Keratinocyte (primary cell): Measurements from ENCODE around the gene PLXNB2. TPM values are rescaled to one million over a fixed set of nuclear protein-coding genes. Genes with fewer than 3 reads are reported as not detected.
A peak's percentile ranks its signal among the peaks of the same experiment; 100 is the strongest.

Experiments used
- DNase-seq: peaks from one replicate; pipeline ENCODE4 v3.0.0-alpha.2; 2011; ENCODE audit warnings: low read depth, missing footprints, low spot score
- FAIRE-seq: peaks from 2 replicates; lab custom pipeline; 2011; peaks lifted over from hg19 to GRCh38; lab: Jason Lieb, UNC
- H2AFZ ChIP-seq: 2 replicates; pipeline ENCODE4 v1.6.0; 2012; ENCODE audit warnings: low read length, control low read depth, inconsistent platforms; ENCODE audit not compliant: control insufficient read depth
- H3K27ac ChIP-seq: 2 replicates; pipeline ENCODE4 v1.5.1; 2011; ENCODE audit warnings: low read length; ENCODE audit not compliant: control insufficient read depth, insufficient read depth
- H3K27me3 ChIP-seq: 3 replicates; pipeline ENCODE4 v1.6.0; 2011; ENCODE audit warnings: low read length; ENCODE audit not compliant: control insufficient read depth, insufficient read depth; ENCODE audit errors: extremely low read depth
- H3K36me3 ChIP-seq, 2 experiments: 2 replicates in 1 of 2; 3 replicates in 1 of 2; pipeline ENCODE4 v1.5.1; 2011; ENCODE audit warnings: low read length in 2 of 2, mild to moderate bottlenecking in 1 of 2; ENCODE audit not compliant: control insufficient read depth in 2 of 2, insufficient read depth in 2 of 2; ENCODE audit errors: extremely low read depth in 1 of 2
- H3K4me1 ChIP-seq: 3 replicates; pipeline ENCODE4 v1.5.1; 2011; ENCODE audit warnings: low read length; ENCODE audit not compliant: control insufficient read depth, insufficient read depth; ENCODE audit errors: extremely low read depth
- H3K4me2 ChIP-seq: 3 replicates; pipeline ENCODE4 v1.6.0; 2011; ENCODE audit warnings: low read depth, low read length; ENCODE audit not compliant: control insufficient read depth, insufficient read depth; ENCODE audit errors: extremely low read depth
- H3K4me3 ChIP-seq, 3 experiments: fragments of 200-600 bp in 1 of 3; sonication (generic) in 1 of 3; 2 replicates in 2 of 3; 3 replicates in 1 of 3; pipeline ENCODE4 v1.5.1; 2011 to 2016; ENCODE audit warnings: low read length in 3 of 3, mild to moderate bottlenecking in 3 of 3, control low read depth in 2 of 3, inconsistent platforms in 1 of 3, low read depth in 1 of 3, mixed read lengths in 1 of 3, mixed run types in 1 of 3, moderate library complexity in 1 of 3; ENCODE audit not compliant: control insufficient read depth in 2 of 3, insufficient read depth in 2 of 3; ENCODE audit errors: extremely low read depth in 1 of 3
- H3K79me2 ChIP-seq: 2 replicates; pipeline ENCODE4 v1.6.0; 2012; ENCODE audit warnings: low read length; ENCODE audit not compliant: control insufficient read depth, insufficient read depth
- H3K9ac ChIP-seq: 3 replicates; pipeline ENCODE4 v1.6.0; 2011; ENCODE audit warnings: low read length; ENCODE audit not compliant: control insufficient read depth, insufficient read depth; ENCODE audit errors: extremely low read depth
- H3K9me1 ChIP-seq: 3 replicates; pipeline ENCODE4 v1.6.0; 2011; ENCODE audit warnings: low read length; ENCODE audit not compliant: control insufficient read depth, insufficient read depth; ENCODE audit errors: extremely low read depth
- H3K9me3 ChIP-seq: 2 replicates; pipeline ENCODE4 v1.5.1; 2012; ENCODE audit warnings: low read depth, low read length; ENCODE audit not compliant: control insufficient read depth
- H4K20me1 ChIP-seq: 3 replicates; pipeline ENCODE4 v1.6.0; 2011; ENCODE audit warnings: low read length; ENCODE audit not compliant: control insufficient read depth, insufficient read depth; ENCODE audit errors: extremely low read depth
- EZH2 ChIP-seq: IDR thresholded peaks from one replicate; pipeline ENCODE4 v1.6.1; 2012; ENCODE audit warnings: inconsistent platforms, mild to moderate bottlenecking, low read length, moderate library complexity
- dilution Hi-C: fragments of 300-500 bp; cut with MboI; formaldehyde crosslinking; loops from one replicate; pipeline ENCODE4 v1.7.0; 2020; ENCODE audit warnings: low sequenced_read_pairs; ENCODE audit not compliant: extremely low pct_ligation_motif_present
- polyA plus RNA-seq, 5 experiments: library from polyadenylated mRNA; depleted of rRNA in 3 of 5; stranded (reverse) in 3 of 5; stranded (forward) in 1 of 5; unstranded in 1 of 5; fragments of >200 nt; gene quantifications; 1 replicate in 1 of 5; 2 replicates in 3 of 5; 3 replicates in 1 of 5; pipeline versions ENCODE4 v1.2.1 to v1.2.3, GENCODE V29; 2011 to 2012; ENCODE audit warnings: missing spikeins in 2 of 5, low read depth in 1 of 5, low replicate concordance in 1 of 5
- TF ChIP-seq, protein P1 (sequence below), 3 experiments: IDR thresholded peaks in 1 of 3; conservative IDR thresholded peaks in 1 of 3; optimal IDR thresholded peaks in 1 of 3; 2 replicates in 2 of 3; 3 replicates in 1 of 3; pipeline versions ENCODE3 to v1.5.1; 2011; ENCODE audit warnings: low read length in 3 of 3, mild to moderate bottlenecking in 3 of 3, moderate library complexity in 2 of 3, control low read depth in 1 of 3, inconsistent platforms in 1 of 3; ENCODE audit not compliant: insufficient read depth in 2 of 3; ENCODE audit errors: extremely low read depth in 1 of 3

Gene PLXNB2
- polyA plus RNA-seq, 1 donor (not counting 4 experiments of a cell fraction or from before 2014, with no cell fraction given) = 44.3 TPM

DNA sequence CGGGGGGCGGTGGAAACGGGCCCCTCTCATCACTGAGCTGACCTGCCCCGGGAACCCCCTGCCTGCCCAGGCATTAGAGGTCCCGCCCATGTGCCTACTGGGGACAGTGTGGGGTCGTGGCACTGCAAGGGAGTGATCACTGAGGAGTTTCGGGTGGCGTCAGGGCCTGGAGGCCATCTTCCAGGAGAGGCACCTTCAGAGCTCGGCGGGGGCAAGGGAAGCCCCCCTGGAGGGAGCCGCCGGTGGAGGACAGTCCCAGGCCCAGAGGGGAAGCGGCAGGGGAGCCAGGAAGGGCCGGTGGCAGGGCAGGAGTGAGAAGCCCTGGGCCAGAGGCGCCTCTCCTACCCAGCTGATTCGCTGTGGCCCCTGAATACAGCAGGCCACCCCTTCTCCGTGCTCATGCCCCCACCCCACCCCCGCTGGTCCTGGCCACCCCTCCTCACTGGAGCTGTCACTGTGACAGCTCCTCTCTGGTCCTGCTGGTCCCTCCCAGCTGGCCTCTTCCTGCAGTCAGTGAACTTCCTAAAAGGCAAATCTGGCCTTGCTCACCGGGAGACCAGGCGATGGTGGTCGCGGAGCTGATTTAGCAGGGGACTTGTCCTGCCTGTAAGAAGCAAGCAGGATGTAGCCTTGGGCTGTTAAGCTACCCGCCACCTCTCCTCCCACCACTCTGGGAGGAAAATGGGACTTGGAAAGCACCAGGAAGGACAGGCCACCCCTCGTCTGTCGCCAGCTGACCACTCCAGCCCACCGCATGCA, 35.2 kb downstream of the PLXNB2 start:
- Histone ChIP-seq H3K4me1 (peaks cover 20% of the 10 kb centered on the region), H3K9me1 (no peaks in the 10 kb centered on the region), H3K36me3 (peaks cover 13 to 22% of the 10 kb centered on the region in 2 experiments), H3K79me2 (no peaks in the 10 kb centered on the region), H3K27ac (no peak overlapping the region), H2AFZ (no peak overlapping the region), H3K9me3 (peaks cover 2% of the 10 kb centered on the region), H4K20me1 (peaks cover 6% of the 10 kb centered on the region), H3K4me2 (no peak overlapping the region), H3K4me3 (no peak overlapping the region), H3K27me3 (peaks cover 5% of the 10 kb centered on the region), H3K9ac (no peak overlapping the region)
- dilution Hi-C loops = no loop called here
- no peak for TF ChIP-seq EZH2
- TF ChIP-seq, protein P1, sequence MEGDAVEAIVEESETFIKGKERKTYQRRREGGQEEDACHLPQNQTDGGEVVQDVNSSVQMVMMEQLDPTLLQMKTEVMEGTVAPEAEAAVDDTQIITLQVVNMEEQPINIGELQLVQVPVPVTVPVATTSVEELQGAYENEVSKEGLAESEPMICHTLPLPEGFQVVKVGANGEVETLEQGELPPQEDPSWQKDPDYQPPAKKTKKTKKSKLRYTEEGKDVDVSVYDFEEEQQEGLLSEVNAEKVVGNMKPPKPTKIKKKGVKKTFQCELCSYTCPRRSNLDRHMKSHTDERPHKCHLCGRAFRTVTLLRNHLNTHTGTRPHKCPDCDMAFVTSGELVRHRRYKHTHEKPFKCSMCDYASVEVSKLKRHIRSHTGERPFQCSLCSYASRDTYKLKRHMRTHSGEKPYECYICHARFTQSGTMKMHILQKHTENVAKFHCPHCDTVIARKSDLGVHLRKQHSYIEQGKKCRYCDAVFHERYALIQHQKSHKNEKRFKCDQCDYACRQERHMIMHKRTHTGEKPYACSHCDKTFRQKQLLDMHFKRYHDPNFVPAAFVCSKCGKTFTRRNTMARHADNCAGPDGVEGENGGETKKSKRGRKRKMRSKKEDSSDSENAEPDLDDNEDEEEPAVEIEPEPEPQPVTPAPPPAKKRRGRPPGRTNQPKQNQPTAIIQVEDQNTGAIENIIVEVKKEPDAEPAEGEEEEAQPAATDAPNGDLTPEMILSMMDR (optimal IDR thresholded peaks at IDR 0.05 in 1 of 3, IDR thresholded peaks at IDR 0.05 in 1 of 3, conservative IDR thresholded peaks at IDR 0.05 in 1 of 3; ENCODE audit: extremely low read depth in 1 of 3, insufficient read depth in 2 of 3, low read length in 3 of 3) = no peak
- FAIRE-seq (no peak), DNase-seq (no peak)

DNA sequence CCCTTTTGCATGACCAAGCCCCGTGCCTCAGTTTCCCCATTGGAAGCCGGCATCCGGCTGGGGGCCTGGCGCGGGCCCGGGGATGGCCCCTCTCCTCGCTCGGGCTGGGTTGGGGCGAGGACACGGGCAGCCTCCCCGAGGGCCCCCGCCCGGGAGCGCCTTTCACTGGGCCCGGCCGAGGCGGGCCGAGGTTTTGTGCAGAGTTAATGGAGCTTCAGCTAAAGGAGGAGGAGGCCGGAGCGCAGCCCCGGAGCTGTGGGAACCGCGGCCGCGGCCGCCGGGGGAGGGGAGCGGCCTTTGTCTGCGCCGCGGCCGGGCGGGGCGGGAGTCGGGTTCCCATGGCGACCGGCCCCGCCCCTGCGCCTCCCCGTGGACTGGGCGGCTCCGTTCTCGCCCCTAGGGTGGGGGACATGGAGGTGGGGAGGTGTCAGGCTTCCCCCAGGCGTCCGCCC, 35.9 kb downstream of the PLXNB2 start:
- Histone ChIP-seq H3K9me1 (no peaks in the 10 kb centered on the region), H3K4me2 (peak overlapping the region; percentile 87), H4K20me1 (peaks cover 6% of the 10 kb centered on the region), H3K4me1 (peaks cover 20% of the 10 kb centered on the region), H3K9me3 (peaks cover 2% of the 10 kb centered on the region), H3K27me3 (peaks cover 5% of the 10 kb centered on the region), H3K27ac (no peak overlapping the region), H3K79me2 (no peaks in the 10 kb centered on the region), H2AFZ (no peak overlapping the region), H3K9ac (no peak overlapping the region), H3K36me3 (peaks cover 13 to 19% of the 10 kb centered on the region in 2 experiments), H3K4me3 (peak overlapping the region in 2 of 3 experiments; percentile 59 to 74)
- dilution Hi-C loops = no loop called here
- no peak for DNase-seq
- FAIRE-seq = no peak
- TF ChIP-seq EZH2 = no peak
- TF ChIP-seq, protein P1 (optimal IDR thresholded peaks at IDR 0.05 in 1 of 3, IDR thresholded peaks at IDR 0.05 in 1 of 3, conservative IDR thresholded peaks at IDR 0.05 in 1 of 3; ENCODE audit: extremely low read depth in 1 of 3, insufficient read depth in 2 of 3, low read length in 3 of 3) = peak in 2 of 3 experiments; percentile 38 to 47
